Adrenal gland (tissue), 5 donors: Measurements from ENCODE around the gene CAMKMT.

Source experiments
- CTCF ChIP-seq, 6 experiments: fragments of 450-650 bp in 4 of 6; fragments of 200-600 bp in 2 of 6; sonication (generic) in 1 of 6; IDR thresholded peaks; 1 replicate in 5 of 6; 2 replicates in 1 of 6; pipeline versions ENCODE4 v1.5.1 to v1.8.0; 2016 to 2021; ENCODE audit warnings: antibody characterized with exemption in 6 of 6, mild to moderate bottlenecking in 2 of 6, moderate library complexity in 1 of 6
- POLR2A ChIP-seq, 2 donors: fragments of 450-650 bp; IDR thresholded peaks; one replicate each; pipeline ENCODE4 v1.6.1; 2017; ENCODE audit warnings: antibody characterized with exemption in 2 of 2, mild to moderate bottlenecking in 2 of 2, moderate library complexity in 1 of 2
- donor health status: DM: no; HTN: no; CAD: no.

DNA sequence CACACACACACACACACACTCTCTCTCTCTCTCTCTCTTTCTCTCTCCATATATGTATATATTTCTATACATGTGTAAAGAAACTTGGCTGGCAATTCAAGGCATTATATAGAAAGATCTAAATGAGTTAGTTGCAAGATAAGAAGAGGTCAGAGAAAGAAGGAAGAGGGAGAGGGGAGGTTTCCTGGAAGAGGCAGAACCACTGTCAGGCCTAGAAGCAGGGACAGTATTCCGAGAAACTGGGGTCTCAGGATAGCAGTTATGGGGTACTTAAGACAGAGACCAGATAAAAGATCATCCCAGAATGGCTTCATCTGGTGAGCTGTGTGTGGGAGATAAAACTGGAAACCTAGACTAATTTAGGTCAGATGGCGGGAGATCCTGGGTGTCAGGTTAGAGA is 180.8 kb downstream of the CAMKMT start:
- TF ChIP-seq CTCF (IDR thresholded peaks at IDR 0.05) (no peak), POLR2A (IDR thresholded peaks at IDR 0.05) (no peak)
